Measurements from ENCODE around the gene SGSM2.

Gene SGSM2

DNA sequence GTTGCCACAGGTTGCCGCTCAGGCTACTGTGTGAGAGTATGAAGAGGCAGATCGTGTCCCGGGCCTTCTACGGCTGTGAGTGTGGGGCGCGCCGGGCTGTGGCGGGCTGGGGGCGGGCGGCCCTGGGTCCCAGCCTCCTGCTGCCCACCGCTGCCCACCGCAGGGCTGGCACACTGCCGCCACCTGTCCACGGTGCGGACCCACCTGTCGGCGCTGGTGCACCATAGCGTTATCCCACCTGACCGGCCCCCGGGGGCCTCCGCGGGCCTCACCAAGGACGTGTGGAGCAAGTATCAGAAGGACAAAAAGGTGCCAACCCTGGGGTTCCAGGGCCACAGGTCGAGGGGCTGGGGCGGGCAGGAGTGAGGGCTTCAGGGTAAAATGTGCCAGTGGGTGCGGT, 34.9 kb downstream of the SGSM2 start:
- Histone ChIP-seq H3K9ac (no peak overlapping the region), H2AFZ (ENCODE audit: low read depth) (no peak overlapping the region), H3K4me3 (IDR thresholded peaks at IDR 0.05; ENCODE audit: insufficient read depth, low read depth, low read length) (no peak overlapping the region), H3K4me2 (no peak overlapping the region), H3K36me3 (ENCODE audit: insufficient read depth) (no peaks in the 10 kb centered on the region), H3K27me3 (ENCODE audit: insufficient read depth, low read depth) (no peaks in the 10 kb centered on the region), H3K79me2 (ENCODE audit: insufficient read depth, low read depth) (no peaks in the 10 kb centered on the region), H4K20me1 (ENCODE audit: insufficient read depth) (no peaks in the 10 kb centered on the region), H3K27ac (no peak overlapping the region), H3K4me1 (ENCODE audit: low read depth, poor library complexity, severe bottlenecking) (no peaks in the 10 kb centered on the region)
- TF ChIP-seq, protein P1, sequence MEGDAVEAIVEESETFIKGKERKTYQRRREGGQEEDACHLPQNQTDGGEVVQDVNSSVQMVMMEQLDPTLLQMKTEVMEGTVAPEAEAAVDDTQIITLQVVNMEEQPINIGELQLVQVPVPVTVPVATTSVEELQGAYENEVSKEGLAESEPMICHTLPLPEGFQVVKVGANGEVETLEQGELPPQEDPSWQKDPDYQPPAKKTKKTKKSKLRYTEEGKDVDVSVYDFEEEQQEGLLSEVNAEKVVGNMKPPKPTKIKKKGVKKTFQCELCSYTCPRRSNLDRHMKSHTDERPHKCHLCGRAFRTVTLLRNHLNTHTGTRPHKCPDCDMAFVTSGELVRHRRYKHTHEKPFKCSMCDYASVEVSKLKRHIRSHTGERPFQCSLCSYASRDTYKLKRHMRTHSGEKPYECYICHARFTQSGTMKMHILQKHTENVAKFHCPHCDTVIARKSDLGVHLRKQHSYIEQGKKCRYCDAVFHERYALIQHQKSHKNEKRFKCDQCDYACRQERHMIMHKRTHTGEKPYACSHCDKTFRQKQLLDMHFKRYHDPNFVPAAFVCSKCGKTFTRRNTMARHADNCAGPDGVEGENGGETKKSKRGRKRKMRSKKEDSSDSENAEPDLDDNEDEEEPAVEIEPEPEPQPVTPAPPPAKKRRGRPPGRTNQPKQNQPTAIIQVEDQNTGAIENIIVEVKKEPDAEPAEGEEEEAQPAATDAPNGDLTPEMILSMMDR (conservative IDR thresholded peaks at IDR 0.05; ENCODE audit: low read depth, low read length): no peak

DNA sequence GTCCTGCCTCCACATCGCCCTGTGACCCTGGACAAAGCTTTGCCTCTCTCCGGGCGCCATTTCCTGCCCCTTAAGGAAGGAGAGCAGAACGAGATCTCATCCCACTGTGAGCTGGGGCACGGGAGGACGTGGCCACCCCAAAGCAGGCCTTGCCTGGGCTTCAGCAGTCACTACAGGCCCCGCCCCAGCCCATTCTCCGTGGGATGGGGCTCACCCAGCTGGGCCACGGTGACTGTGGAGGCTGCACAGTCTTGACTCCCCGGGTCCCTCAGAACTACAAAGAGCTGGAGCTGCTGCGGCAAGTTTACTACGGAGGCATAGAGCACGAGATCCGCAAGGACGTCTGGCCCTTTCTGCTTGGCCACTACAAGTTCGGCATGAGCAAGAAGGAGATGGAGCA, 35.4 kb downstream of the SGSM2 start:
- Histone ChIP-seq H3K27ac (no peak overlapping the region), H3K79me2 (ENCODE audit: insufficient read depth, low read depth) (no peaks in the 10 kb centered on the region), H3K4me1 (ENCODE audit: low read depth, poor library complexity, severe bottlenecking) (no peaks in the 10 kb centered on the region), H3K4me2 (no peak overlapping the region), H3K27me3 (ENCODE audit: insufficient read depth, low read depth) (no peaks in the 10 kb centered on the region), H4K20me1 (ENCODE audit: insufficient read depth) (no peaks in the 10 kb centered on the region), H3K36me3 (ENCODE audit: insufficient read depth) (no peaks in the 10 kb centered on the region), H2AFZ (ENCODE audit: low read depth) (no peak overlapping the region), H3K4me3 (IDR thresholded peaks at IDR 0.05; ENCODE audit: insufficient read depth, low read depth, low read length) (no peak overlapping the region), H3K9ac (no peak overlapping the region)
- TF ChIP-seq, protein P1 (conservative IDR thresholded peaks at IDR 0.05; ENCODE audit: low read depth, low read length): no peak

DNA sequence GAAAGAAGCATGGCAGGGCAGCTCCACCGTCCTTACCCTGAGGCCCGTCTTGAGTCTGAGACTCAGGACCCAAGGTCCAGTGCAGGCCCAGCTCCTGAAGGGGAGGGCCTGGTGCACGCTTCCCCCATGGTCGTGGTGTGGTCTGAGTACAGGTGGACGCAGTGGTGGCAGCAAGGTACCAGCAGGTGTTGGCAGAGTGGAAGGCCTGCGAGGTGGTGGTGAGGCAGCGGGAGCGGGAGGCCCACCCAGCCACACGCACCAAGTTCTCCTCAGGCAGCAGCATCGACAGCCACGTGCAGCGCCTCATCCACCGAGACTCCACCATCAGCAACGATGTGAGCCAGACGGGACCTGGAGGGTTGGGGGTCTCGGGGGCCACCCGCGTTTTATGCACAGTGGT, 35.9 kb downstream of the SGSM2 start:
- no peaks in the 10 kb centered on the region for H3K27me3 ChIP-seq (ENCODE audit: insufficient read depth, low read depth)
- H3K4me2 ChIP-seq: no peak overlapping the region
- H3K27ac ChIP-seq: no peak overlapping the region
- no peaks in the 10 kb centered on the region for H4K20me1 ChIP-seq (ENCODE audit: insufficient read depth)
- no peaks in the 10 kb centered on the region for H3K4me1 ChIP-seq (ENCODE audit: low read depth, poor library complexity, severe bottlenecking)
- H3K9ac ChIP-seq: no peak overlapping the region
- no peak overlapping the region for H3K4me3 ChIP-seq (IDR thresholded peaks at IDR 0.05; ENCODE audit: insufficient read depth, low read depth, low read length)
- H3K79me2 ChIP-seq (ENCODE audit: insufficient read depth, low read depth): no peaks in the 10 kb centered on the region
- TF ChIP-seq, protein P1 (conservative IDR thresholded peaks at IDR 0.05; ENCODE audit: low read depth, low read length): no peak
- no peaks in the 10 kb centered on the region for H3K36me3 ChIP-seq (ENCODE audit: insufficient read depth)
- H2AFZ ChIP-seq (ENCODE audit: low read depth): no peak overlapping the region

DNA sequence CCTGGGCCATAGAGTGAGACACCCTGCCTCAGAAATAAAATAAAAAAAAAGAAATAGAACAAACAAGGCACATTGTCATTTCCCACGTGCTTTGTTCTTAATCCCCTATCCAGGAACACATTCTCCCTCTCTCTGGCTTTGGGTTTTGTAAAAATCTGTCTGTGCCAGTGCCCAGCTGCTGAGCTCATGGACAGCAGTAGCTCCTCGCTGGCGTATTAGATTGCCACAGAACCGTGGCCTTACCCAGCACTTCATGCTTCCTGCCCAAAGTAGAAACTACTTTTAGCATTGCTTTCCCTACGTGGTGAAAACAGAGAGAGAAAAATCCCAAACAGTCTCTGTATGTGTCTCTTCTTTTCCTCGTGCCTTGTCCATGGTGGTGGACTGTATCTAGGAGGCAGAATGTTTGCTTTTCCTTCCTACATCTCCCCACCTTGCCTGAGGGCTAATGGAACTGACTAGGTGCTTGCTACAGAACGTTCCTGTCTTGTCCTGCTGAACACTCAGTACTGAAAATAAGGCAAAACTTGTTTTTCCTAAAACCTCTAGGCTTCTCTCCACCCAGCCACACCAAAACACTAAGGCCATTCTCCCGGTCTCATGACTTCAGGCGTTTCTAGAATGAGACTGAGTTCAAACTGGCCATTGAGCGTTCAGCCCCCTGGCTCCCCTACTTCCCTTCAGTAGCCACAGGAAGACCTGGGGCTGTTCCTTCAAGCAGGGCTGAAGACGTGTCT, 37.4 kb downstream of the SGSM2 start:
- H3K27ac ChIP-seq: no peak overlapping the region
- H3K4me2 ChIP-seq: no peak overlapping the region
- H3K4me3 ChIP-seq (IDR thresholded peaks at IDR 0.05; ENCODE audit: insufficient read depth, low read depth, low read length): no peak overlapping the region
- no peaks in the 10 kb centered on the region for H3K27me3 ChIP-seq (ENCODE audit: insufficient read depth, low read depth)
- no peaks in the 10 kb centered on the region for H3K79me2 ChIP-seq (ENCODE audit: insufficient read depth, low read depth)
- H4K20me1 ChIP-seq (ENCODE audit: insufficient read depth): no peaks in the 10 kb centered on the region
- H3K9ac ChIP-seq: no peak overlapping the region
- TF ChIP-seq, protein P1 (conservative IDR thresholded peaks at IDR 0.05; ENCODE audit: low read depth, low read length): no peak
- no peak overlapping the region for H2AFZ ChIP-seq (ENCODE audit: low read depth)
- no peaks in the 10 kb centered on the region for H3K4me1 ChIP-seq (ENCODE audit: low read depth, poor library complexity, severe bottlenecking)
- H3K36me3 ChIP-seq (ENCODE audit: insufficient read depth): no peaks in the 10 kb centered on the region
